PC-9 (cell line): Measurements from ENCODE around the gene ZNF394. TPM values are rescaled to one million over a fixed set of nuclear protein-coding genes. Genes with fewer than 3 reads are reported as not detected.
"Not testable (repeated sequence)": the region's sequence is repeated elsewhere in the genome, so short reads cannot be mapped to it uniquely, and the experiment has no call there.

ENCODE experiments used
- BruUV-seq: library from RNA; stranded (reverse); fragments of 400-500 nt; replicated peaks from 2 replicates; lab custom pipeline; 2021; lab: Mats Ljungman, UMichigan
- CTCF ChIA-PET: fragments of 300-600 bp; sonication (Branson Sonifier 250); formaldehyde crosslinking; loops from one replicate; lab custom pipeline; 2022; ENCODE audit warnings: antibody characterized with exemption; lab: Charles Lee
- POLR2A ChIA-PET: fragments of 300-600 bp; sonication (Branson Sonifier 250); formaldehyde crosslinking; loops from one replicate; lab custom pipeline; 2022; ENCODE audit warnings: antibody characterized with exemption; ENCODE audit not compliant: unreplicated experiment; lab: Charles Lee
- DNase-seq, 2 experiments: peaks; one replicate each; pipeline versions ENCODE4 v3.0.0 to v3.0.0-alpha.2; 2015 to 2022; ENCODE audit warnings: mixed read lengths in 1 of 2
- H2AFZ ChIP-seq: fragments of 200-600 bp; sonication (generic); 2 replicates; pipeline ENCODE4 v1.8.1; 2017; ENCODE audit warnings: antibody characterized with exemption
- H3F3A ChIP-seq: fragments of 200-600 bp; sonication (generic); 2 replicates; pipeline ENCODE4 v1.8.1; 2017; ENCODE audit warnings: antibody characterized with exemption, mild to moderate bottlenecking, low read depth; ENCODE audit not compliant: insufficient read depth
- H3K27ac ChIP-seq: fragments of 200-600 bp; sonication (generic); 2 replicates; pipeline ENCODE4 v1.6.1; 2016; ENCODE audit warnings: mixed run types
- H3K27me3 ChIP-seq: fragments of 200-600 bp; sonication (generic); 2 replicates; pipeline ENCODE4 v1.6.1; 2016; ENCODE audit warnings: low read depth, mixed run types; ENCODE audit not compliant: insufficient read depth
- H3K36me3 ChIP-seq: fragments of 200-600 bp; sonication (generic); 2 replicates; pipeline ENCODE4 v1.6.1; 2016; ENCODE audit warnings: low read depth, mixed run types
- H3K4me1 ChIP-seq: fragments of 200-600 bp; sonication (generic); replicated peaks from 2 replicates; pipeline ENCODE4 v1.6.1; 2016; ENCODE audit warnings: mixed run types; ENCODE audit not compliant: insufficient read depth
- H3K4me2 ChIP-seq: fragments of 200-600 bp; sonication (generic); 2 replicates; pipeline ENCODE4 v1.6.1; 2017; ENCODE audit warnings: mixed run types
- H3K4me3 ChIP-seq: fragments of 200-600 bp; sonication (generic); 2 replicates; pipeline ENCODE4 v1.6.1; 2016; ENCODE audit warnings: mixed run types
- H3K79me2 ChIP-seq: fragments of 200-600 bp; sonication (generic); 2 replicates; pipeline ENCODE4 v1.6.1; 2017; ENCODE audit warnings: low read depth, mixed run types
- H3K9me2 ChIP-seq: fragments of 200-600 bp; sonication (generic); 2 replicates; pipeline ENCODE4 v1.8.1; 2017; ENCODE audit warnings: mild to moderate bottlenecking; ENCODE audit not compliant: insufficient read depth
- H3K9me3 ChIP-seq: fragments of 200-600 bp; sonication (generic); 2 replicates; pipeline ENCODE4 v1.8.1; 2016; ENCODE audit warnings: low read depth; ENCODE audit not compliant: insufficient read depth
- H4K20me1 ChIP-seq: fragments of 200-600 bp; sonication (generic); 2 replicates; pipeline ENCODE4 v1.8.1; 2017; ENCODE audit not compliant: insufficient read depth
- CTCF ChIP-seq: fragments of 200-600 bp; sonication (generic); conservative IDR thresholded peaks from 2 replicates; pipeline ENCODE4 v1.6.1; 2017; ENCODE audit warnings: mixed run types, antibody characterized with exemption, mild to moderate bottlenecking, moderate library complexity
- EZH2 ChIP-seq: fragments of 200-600 bp; sonication (generic); IDR thresholded peaks from 2 replicates; pipeline ENCODE4 v1.8.0; 2017; ENCODE audit warnings: antibody characterized with exemption, low read depth
- intact Hi-C: fragments of 100-400 bp; cut with micrococcal nuclease; formaldehyde crosslinking; loops from one replicate; pipeline ENCODE4 v1.10.0; 2022; ENCODE audit not compliant: unreplicated experiment
- total RNA-seq: library from RNA; stranded (reverse); gene quantifications from 2 replicates; pipeline ENCODE4 v1.2.3, GENCODE V29; 2021

The ZNF394 gene
- total RNA-seq, 1 experiment from 2014 or later, result 21.1 TPM

- 0 out of 2 replicates have a peak, but pooled peaks cover 9% of the 10 kb centered on the region for H3F3A ChIP-seq
- no peaks in the 10 kb centered on the region for H3K27me3 ChIP-seq
- peaks cover 14% of the 10 kb centered on the region for H3K4me1 ChIP-seq
- no peak overlapping the region for H3K27ac ChIP-seq
- DNase-seq, result peak in 1 of 2 experiments; percentile 90
- BruUV-seq, result no TSS peak
- H4K20me1 ChIP-seq, result no peaks in the 10 kb centered on the region; the same call in 1 of the 2 replicates
- POLR2A ChIA-PET, result interaction anchor here (0.5 to 1.1 kb wide), 6 partner anchors 10 to 1034 kb away, joined by 3 to 5 read pairs (median 3); partner anchors contain the start of gene ZNF655
- peak overlapping the region; percentile 71 for H3K4me3 ChIP-seq
- no peaks in the 10 kb centered on the region for H3K9me3 ChIP-seq
- peak overlapping the region; percentile 91 for H3K4me2 ChIP-seq
- no peak for TF ChIP-seq CTCF
- TF ChIP-seq EZH2, result no peak
- H3K79me2 ChIP-seq, result peaks cover 35% of the 10 kb centered on the region
- intact Hi-C loops, result loop anchor here (2.0 kb wide), 1 partner anchor 59 kb away; no protein-coding TSS in a partner anchor
- 0 out of 2 replicates have a peak, but pooled peaks cover 3% of the 10 kb centered on the region for H3K36me3 ChIP-seq
- H2AFZ ChIP-seq, result peak overlapping the region; percentile 84
- CTCF ChIA-PET, result no interaction called here
- no peaks in the 10 kb centered on the region for H3K9me2 ChIP-seq
Measured at GRCh38 chr7:99504281-99504602, 4.2 kb upstream of the ZNF394 start.

GRCh38 chr7:99501236-99501635 lies 1.2 kb upstream of the ZNF394 start:
- H3K27me3 ChIP-seq, CTCF ChIA-PET, H3K27ac ChIP-seq, H3K36me3 ChIP-seq, BruUV-seq, H3K9me3 ChIP-seq, intact Hi-C loops, DNase-seq, POLR2A ChIA-PET, H3K4me3 ChIP-seq, H3K9me2 ChIP-seq, H2AFZ ChIP-seq: not testable (repeated sequence)
- H3K4me2 ChIP-seq, result peak overlapping the region; percentile 100; the same call in 1 of the 2 replicates
- peaks cover 26% of the 10 kb centered on the region for H3K4me1 ChIP-seq
- peaks cover 12% of the 10 kb centered on the region for H4K20me1 ChIP-seq
- 0 out of 2 replicates have a peak, but pooled peaks cover 13% of the 10 kb centered on the region for H3F3A ChIP-seq
- H3K79me2 ChIP-seq, result peaks cover 55% of the 10 kb centered on the region

GRCh38 chr7:99500637-99501009 lies 542 bp upstream of the ZNF394 start:
- ChIA-PET CTCF (interaction anchor here (0.7 to 1.0 kb wide), 2 partner anchors 27 to 116 kb away, joined by 3 to 4 read pairs; no protein-coding TSS in a partner anchor), POLR2A (interaction anchor here (0.6 kb wide), 1 partner anchor 27 kb away, joined by 3 read pairs; no protein-coding TSS in a partner anchor)
- no peak overlapping the region for H3K27ac ChIP-seq

More at GRCh38 chr7:99500637-99501009, 542 bp upstream of the ZNF394 start:
- Histone ChIP-seq H3K36me3 (peaks cover 4% of the 10 kb centered on the region), H3K27me3 (no peaks in the 10 kb centered on the region), H4K20me1 (peaks cover 14% of the 10 kb centered on the region), H3K4me2 (peak overlapping the region; percentile 100), H3K79me2 (peaks cover 55% of the 10 kb centered on the region), H3K4me1 (peaks cover 20% of the 10 kb centered on the region), H3F3A (0 out of 2 replicates have a peak, but pooled peaks cover 13% of the 10 kb centered on the region), H3K9me2 (no peaks in the 10 kb centered on the region), H3K9me3 (peaks cover 4% of the 10 kb centered on the region; the same call in 1 of the 2 replicates), H2AFZ (peak overlapping the region; percentile 96), H3K4me3 (peak overlapping the region; percentile 76)
- no TSS peak for BruUV-seq
- TF ChIP-seq CTCF (no peak), EZH2 (no peak)
- DNase-seq, result no peak
- intact Hi-C loops, result loop anchor here (1.0 kb wide), 2 partner anchors 28 to 116 kb away; partner anchors contain the start of genes ZNF789 and ZSCAN25
